Measurements from ENCODE around the gene IL1RAP.
"Not testable (repeated sequence)": the region's sequence is repeated elsewhere in the genome, so short reads cannot be mapped to it uniquely, and the experiment has no call there.

The IL1RAP gene

GRCh38 chr3:190673148-190673547, 159.3 kb downstream of the IL1RAP start:
- TF ChIP-seq ZFX (IDR thresholded peaks at IDR 0.05), result no peak
- no peak overlapping the region for H3K27ac ChIP-seq

DNA sequence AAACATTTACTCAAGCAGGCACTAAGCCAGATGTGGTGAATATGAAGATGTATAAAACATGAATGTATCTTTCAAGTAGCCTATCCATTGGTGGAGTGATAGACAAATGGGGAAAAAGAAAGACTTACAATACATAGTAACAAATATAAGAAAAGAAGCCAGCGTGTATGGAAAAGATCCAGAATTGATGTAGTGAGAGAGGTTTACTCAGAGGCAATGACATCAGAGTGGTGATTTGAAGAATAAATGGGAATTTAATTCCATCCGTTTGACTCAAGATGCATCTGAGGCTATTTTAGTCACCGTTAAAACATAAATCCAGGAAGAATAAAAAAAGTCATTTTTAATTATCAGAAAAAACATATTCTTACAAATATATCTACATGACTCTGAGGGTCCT, 162.6 kb downstream of the IL1RAP start:
- TF ChIP-seq ZFX (IDR thresholded peaks at IDR 0.05), result no peak
- TF ChIP-seq, protein P1, sequence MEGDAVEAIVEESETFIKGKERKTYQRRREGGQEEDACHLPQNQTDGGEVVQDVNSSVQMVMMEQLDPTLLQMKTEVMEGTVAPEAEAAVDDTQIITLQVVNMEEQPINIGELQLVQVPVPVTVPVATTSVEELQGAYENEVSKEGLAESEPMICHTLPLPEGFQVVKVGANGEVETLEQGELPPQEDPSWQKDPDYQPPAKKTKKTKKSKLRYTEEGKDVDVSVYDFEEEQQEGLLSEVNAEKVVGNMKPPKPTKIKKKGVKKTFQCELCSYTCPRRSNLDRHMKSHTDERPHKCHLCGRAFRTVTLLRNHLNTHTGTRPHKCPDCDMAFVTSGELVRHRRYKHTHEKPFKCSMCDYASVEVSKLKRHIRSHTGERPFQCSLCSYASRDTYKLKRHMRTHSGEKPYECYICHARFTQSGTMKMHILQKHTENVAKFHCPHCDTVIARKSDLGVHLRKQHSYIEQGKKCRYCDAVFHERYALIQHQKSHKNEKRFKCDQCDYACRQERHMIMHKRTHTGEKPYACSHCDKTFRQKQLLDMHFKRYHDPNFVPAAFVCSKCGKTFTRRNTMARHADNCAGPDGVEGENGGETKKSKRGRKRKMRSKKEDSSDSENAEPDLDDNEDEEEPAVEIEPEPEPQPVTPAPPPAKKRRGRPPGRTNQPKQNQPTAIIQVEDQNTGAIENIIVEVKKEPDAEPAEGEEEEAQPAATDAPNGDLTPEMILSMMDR (conservative IDR thresholded peaks at IDR 0.05), result no peak
- no peak overlapping the region for H3K27ac ChIP-seq

- no peak for TF ChIP-seq ZFX (IDR thresholded peaks at IDR 0.05)
- TF ChIP-seq, protein P1 (conservative IDR thresholded peaks at IDR 0.05), result no peak
- H3K27ac ChIP-seq, result no peak overlapping the region
Measured at GRCh38 chr3:190677001-190677400, 163.1 kb downstream of the IL1RAP start.

- not testable (repeated sequence) for H3K27ac ChIP-seq
Measured at GRCh38 chr3:190677868-190678267, 164.0 kb downstream of the IL1RAP start.

DNA sequence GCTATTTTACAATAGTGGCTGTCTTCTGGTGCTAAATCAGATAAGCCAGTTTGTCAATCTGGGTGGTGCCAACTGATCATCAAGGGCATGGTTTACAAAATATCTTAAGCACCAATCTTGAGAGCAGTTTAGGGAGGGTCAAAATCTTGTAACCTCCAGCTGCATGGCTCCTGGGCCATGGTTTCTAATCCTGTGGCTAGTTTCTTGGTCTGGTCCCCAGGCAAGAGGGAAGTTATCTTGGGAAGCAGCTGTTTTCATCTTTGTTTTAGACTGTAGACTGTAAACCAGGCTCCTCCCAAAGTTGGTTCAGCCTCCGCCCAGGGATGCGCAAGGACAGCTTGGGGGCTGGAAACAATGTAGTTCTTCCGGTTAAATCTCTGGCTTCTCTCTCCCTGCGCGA, 166.8 kb downstream of the IL1RAP start:
- no peak overlapping the region for H3K27ac ChIP-seq
- TF ChIP-seq, protein P1 (conservative IDR thresholded peaks at IDR 0.05), result no peak
- no peak for TF ChIP-seq ZFX (IDR thresholded peaks at IDR 0.05)

- no peak overlapping the region for H3K27ac ChIP-seq
- TF ChIP-seq ZFX (IDR thresholded peaks at IDR 0.05), result no peak
- TF ChIP-seq, protein P1 (conservative IDR thresholded peaks at IDR 0.05), result no peak
Measured at GRCh38 chr3:190684776-190685175, 170.9 kb downstream of the IL1RAP start.

DNA sequence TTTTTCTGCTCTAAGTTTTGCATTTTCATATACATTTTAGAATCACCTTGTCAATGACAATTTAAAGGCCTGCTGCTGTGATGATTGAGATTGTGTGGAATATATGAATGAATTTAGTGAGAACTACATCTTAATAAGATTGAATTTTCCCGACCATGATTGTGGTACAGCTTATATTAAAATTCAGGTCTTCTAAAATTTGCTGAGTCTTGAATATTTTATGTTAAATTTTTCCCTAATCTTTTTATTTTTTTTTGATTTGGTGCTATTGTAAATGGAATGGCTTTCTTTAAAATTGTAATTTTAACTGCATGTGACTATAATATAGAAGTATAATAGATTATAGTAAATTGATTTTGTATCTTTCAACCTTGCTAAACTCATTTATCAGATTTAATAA, 172.1 kb downstream of the IL1RAP start:
- H3K27ac ChIP-seq, result no peak overlapping the region
- TF ChIP-seq ZFX (IDR thresholded peaks at IDR 0.05), result no peak
- TF ChIP-seq, protein P1 (conservative IDR thresholded peaks at IDR 0.05), result no peak

GRCh38 chr3:190690246-190690645, 176.4 kb downstream of the IL1RAP start:
- no peak overlapping the region for H3K27ac ChIP-seq
- TF ChIP-seq ZFX (IDR thresholded peaks at IDR 0.05), result no peak
- TF ChIP-seq, protein P1 (conservative IDR thresholded peaks at IDR 0.05), result no peak

GRCh38 chr3:190692256-190692655, 178.4 kb downstream of the IL1RAP start:
- no peak for TF ChIP-seq ZFX (IDR thresholded peaks at IDR 0.05)
- TF ChIP-seq, protein P1 (conservative IDR thresholded peaks at IDR 0.05), result no peak
- H3K27ac ChIP-seq, result no peak overlapping the region

Data from C4-2B (cell line).